ENCODE measurements around the gene RB1.

DNA sequence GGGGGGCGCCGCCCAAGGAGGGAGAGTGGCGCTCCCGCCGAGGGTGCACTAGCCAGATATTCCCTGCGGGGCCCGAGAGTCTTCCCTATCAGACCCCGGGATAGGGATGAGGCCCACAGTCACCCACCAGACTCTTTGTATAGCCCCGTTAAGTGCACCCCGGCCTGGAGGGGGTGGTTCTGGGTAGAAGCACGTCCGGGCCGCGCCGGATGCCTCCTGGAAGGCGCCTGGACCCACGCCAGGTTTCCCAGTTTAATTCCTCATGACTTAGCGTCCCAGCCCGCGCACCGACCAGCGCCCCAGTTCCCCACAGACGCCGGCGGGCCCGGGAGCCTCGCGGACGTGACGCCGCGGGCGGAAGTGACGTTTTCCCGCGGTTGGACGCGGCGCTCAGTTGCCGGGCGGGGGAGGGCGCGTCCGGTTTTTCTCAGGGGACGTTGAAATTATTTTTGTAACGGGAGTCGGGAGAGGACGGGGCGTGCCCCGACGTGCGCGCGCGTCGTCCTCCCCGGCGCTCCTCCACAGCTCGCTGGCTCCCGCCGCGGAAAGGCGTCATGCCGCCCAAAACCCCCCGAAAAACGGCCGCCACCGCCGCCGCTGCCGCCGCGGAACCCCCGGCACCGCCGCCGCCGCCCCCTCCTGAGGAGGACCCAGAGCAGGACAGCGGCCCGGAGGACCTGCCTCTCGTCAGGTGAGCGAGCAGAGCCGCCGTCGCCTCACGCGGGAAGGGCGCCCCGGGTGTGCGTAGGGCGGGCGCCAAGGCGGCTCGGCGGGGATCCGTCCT lies at the start of gene RB1:
- TF ChIP-seq, protein P1, sequence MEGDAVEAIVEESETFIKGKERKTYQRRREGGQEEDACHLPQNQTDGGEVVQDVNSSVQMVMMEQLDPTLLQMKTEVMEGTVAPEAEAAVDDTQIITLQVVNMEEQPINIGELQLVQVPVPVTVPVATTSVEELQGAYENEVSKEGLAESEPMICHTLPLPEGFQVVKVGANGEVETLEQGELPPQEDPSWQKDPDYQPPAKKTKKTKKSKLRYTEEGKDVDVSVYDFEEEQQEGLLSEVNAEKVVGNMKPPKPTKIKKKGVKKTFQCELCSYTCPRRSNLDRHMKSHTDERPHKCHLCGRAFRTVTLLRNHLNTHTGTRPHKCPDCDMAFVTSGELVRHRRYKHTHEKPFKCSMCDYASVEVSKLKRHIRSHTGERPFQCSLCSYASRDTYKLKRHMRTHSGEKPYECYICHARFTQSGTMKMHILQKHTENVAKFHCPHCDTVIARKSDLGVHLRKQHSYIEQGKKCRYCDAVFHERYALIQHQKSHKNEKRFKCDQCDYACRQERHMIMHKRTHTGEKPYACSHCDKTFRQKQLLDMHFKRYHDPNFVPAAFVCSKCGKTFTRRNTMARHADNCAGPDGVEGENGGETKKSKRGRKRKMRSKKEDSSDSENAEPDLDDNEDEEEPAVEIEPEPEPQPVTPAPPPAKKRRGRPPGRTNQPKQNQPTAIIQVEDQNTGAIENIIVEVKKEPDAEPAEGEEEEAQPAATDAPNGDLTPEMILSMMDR (IDR thresholded peaks at IDR 0.05): no peak
- peak; percentile 78 to 96 for TF ChIP-seq POLR2A (IDR thresholded peaks at IDR 0.05)
